Neural crest cell (in vitro differentiated cells): ENCODE results near the gene NAALADL1. TPM values are rescaled to one million over a fixed set of nuclear protein-coding genes. Genes with fewer than 3 reads are reported as not detected.

ENCODE experiments used
- DNase-seq: peaks from one replicate; pipeline ENCODE4 v3.0.0; 2021; ENCODE audit warnings: low read depth, mixed read lengths, low spot score
- H3K27ac Mint-ChIP-seq: one replicate; pipeline ENCODE4 v1.8.0; 2021; ENCODE audit warnings: mild to moderate bottlenecking, mixed read lengths; ENCODE audit not compliant: unreplicated experiment
- H3K27me3 Mint-ChIP-seq: 2 replicates; pipeline ENCODE4 v1.8.0; 2021; ENCODE audit warnings: low read depth, mild to moderate bottlenecking, mixed read lengths
- H3K36me3 Mint-ChIP-seq: 2 replicates; pipeline ENCODE4 v1.8.0; 2021; ENCODE audit warnings: low read depth, mild to moderate bottlenecking, mixed read lengths
- H3K4me1 Mint-ChIP-seq: 2 replicates; pipeline ENCODE4 v1.8.0; 2021; ENCODE audit warnings: mixed read lengths
- H3K4me3 Mint-ChIP-seq: one replicate; pipeline ENCODE4 v1.8.0; 2021; ENCODE audit warnings: mild to moderate bottlenecking, mixed read lengths
- H3K9me3 Mint-ChIP-seq: 2 replicates; pipeline ENCODE4 v1.8.0; 2021; ENCODE audit warnings: mixed read lengths
- long read RNA-seq: library from polyadenylated mRNA; unstranded; transcript quantifications from one replicate; pipeline ENCODE4 v2.0.0, GENCODE V29; 2020
- total RNA-seq: library from RNA; stranded (reverse); gene quantifications from 2 replicates; pipeline ENCODE4 v1.2.1, GENCODE V29; 2021
- TF ChIP-seq, protein P1 (sequence below): fragments of 200-600 bp; sonication (generic); conservative IDR thresholded peaks from 2 replicates; pipeline ENCODE4 v1.5.0; 2021; ENCODE audit warnings: antibody characterized with exemption, mild to moderate bottlenecking

The NAALADL1 gene, protein sequence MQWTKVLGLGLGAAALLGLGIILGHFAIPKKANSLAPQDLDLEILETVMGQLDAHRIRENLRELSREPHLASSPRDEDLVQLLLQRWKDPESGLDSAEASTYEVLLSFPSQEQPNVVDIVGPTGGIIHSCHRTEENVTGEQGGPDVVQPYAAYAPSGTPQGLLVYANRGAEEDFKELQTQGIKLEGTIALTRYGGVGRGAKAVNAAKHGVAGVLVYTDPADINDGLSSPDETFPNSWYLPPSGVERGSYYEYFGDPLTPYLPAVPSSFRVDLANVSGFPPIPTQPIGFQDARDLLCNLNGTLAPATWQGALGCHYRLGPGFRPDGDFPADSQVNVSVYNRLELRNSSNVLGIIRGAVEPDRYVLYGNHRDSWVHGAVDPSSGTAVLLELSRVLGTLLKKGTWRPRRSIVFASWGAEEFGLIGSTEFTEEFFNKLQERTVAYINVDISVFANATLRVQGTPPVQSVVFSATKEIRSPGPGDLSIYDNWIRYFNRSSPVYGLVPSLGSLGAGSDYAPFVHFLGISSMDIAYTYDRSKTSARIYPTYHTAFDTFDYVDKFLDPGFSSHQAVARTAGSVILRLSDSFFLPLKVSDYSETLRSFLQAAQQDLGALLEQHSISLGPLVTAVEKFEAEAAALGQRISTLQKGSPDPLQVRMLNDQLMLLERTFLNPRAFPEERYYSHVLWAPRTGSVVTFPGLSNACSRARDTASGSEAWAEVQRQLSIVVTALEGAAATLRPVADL
- 0.30 and 0.35 TPM in 2 replicates for total RNA-seq
- long read RNA-seq = 0 reads

DNA sequence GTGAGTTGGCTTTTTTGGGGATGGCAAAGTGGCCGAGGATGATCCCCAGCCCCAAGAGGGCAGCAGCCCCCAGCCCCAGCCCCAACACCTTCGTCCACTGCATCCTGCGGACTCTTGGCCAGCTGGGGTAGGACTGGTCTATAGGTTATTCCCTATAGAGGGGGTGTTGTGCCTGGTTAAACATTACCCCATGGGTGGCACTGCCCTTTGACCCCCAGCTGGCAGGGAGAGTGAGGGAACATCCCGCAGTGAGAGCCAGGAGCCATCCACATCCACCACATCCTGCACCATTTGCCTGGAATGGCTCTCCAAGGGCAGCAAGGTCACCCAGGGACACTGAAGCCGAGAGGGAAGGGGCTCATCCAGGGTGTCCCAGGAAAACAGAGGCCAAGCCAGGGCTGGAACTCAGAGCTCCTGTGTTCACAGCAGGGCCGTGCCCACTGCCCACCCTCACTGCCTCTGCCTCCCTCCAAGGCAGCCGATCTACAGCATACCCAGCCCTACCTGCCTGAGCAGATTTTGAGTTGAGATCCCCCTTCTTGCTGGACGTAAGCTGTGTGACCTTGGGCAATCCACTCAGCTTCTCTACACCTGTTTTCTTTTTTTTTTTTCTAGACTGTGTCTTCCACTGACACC is at the start of gene NAALADL1:
Gene NAALADL1, minus strand, starts transcription at position 135 of the 636 bp plus-strand sequence. Its CDS starts 32 bp downstream, at position 103.
- Mint-ChIP-seq H3K27me3 (peaks cover 12% of the 10 kb centered on the region), H3K4me1 (no peaks in the 10 kb centered on the region), H3K27ac (no peak within 1 kb of the TSS), H3K36me3 (no peaks in the 10 kb centered on the region), H3K4me3 (no peak within 1 kb of the TSS), H3K9me3 (no peaks in the 10 kb centered on the region)
- DNase-seq = no peak
- TF ChIP-seq, protein P1, sequence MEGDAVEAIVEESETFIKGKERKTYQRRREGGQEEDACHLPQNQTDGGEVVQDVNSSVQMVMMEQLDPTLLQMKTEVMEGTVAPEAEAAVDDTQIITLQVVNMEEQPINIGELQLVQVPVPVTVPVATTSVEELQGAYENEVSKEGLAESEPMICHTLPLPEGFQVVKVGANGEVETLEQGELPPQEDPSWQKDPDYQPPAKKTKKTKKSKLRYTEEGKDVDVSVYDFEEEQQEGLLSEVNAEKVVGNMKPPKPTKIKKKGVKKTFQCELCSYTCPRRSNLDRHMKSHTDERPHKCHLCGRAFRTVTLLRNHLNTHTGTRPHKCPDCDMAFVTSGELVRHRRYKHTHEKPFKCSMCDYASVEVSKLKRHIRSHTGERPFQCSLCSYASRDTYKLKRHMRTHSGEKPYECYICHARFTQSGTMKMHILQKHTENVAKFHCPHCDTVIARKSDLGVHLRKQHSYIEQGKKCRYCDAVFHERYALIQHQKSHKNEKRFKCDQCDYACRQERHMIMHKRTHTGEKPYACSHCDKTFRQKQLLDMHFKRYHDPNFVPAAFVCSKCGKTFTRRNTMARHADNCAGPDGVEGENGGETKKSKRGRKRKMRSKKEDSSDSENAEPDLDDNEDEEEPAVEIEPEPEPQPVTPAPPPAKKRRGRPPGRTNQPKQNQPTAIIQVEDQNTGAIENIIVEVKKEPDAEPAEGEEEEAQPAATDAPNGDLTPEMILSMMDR = no peak

DNA sequence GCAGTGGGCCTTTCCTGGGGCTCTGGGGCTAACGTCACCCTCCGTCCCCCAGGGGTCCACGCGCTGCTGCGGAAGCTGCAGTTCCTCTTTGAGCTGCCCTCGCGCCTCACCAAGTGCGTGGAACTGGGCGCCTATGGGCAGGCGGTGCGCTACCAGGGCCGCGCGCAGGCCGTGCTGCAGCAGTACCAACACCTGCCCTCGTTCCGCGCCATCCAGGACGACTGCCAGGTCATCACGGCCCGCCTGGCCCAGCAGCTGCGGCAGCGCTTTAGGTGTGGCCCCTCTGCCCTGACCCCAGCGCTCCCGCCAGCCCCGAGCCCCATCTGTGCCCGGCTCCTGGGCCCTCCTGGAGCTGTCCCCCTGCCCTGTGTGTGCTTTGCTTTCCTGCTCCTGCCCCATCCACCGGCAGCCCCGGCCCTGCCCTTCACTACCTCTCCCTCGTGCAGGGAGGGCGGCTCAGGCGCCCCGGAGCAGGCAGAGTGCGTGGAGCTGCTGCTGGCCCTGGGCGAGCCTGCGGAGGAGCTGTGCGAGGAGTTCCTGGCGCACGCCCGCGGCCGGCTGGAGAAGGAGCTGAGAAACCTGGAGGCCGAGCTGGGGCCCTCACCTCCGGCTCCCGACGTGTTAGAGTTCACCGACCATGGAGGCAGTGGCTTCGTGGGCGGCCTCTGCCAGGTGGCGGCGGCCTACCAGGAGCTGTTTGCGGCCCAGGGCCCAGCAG is 49.6 kb upstream of the NAALADL1 start:
- H3K4me3 Mint-ChIP-seq = no peak overlapping the region
- H3K27ac Mint-ChIP-seq = no peak overlapping the region
- TF ChIP-seq, protein P1 = no peak
- H3K4me1 Mint-ChIP-seq = peaks cover 14% of the 10 kb centered on the region
- H3K36me3 Mint-ChIP-seq = peaks cover 3% of the 10 kb centered on the region
- H3K9me3 Mint-ChIP-seq = no peaks in the 10 kb centered on the region
- peaks cover 4% of the 10 kb centered on the region for H3K27me3 Mint-ChIP-seq
- DNase-seq = no peak

DNA sequence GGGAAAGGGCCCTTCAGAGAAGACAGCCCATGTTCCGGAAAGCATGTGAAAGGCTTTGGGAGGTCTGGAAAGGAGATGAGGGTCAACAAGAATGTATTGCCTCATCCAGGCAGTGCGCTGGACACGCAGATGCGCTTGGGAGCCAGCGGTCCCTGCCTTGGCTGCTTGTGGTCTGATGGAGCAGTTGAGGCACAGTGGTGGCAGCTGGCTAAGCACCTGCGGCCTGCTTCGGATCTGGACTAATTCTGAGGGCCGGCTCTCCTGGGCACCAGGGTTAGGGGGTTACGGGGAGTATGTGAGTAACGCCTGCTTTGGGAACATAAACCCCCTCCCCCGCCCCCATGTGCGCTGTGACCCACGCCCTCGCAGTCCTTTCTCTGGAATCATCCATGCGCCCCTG is 48.7 kb upstream of the NAALADL1 start:
- no peaks in the 10 kb centered on the region for H3K9me3 Mint-ChIP-seq
- peaks cover 14% of the 10 kb centered on the region for H3K4me1 Mint-ChIP-seq
- no peak for DNase-seq
- peaks cover 3% of the 10 kb centered on the region for H3K36me3 Mint-ChIP-seq
- H3K4me3 Mint-ChIP-seq = peak overlapping the region; percentile 45
- H3K27me3 Mint-ChIP-seq = peaks cover 4% of the 10 kb centered on the region
- TF ChIP-seq, protein P1 = no peak
- no peak overlapping the region for H3K27ac Mint-ChIP-seq

DNA sequence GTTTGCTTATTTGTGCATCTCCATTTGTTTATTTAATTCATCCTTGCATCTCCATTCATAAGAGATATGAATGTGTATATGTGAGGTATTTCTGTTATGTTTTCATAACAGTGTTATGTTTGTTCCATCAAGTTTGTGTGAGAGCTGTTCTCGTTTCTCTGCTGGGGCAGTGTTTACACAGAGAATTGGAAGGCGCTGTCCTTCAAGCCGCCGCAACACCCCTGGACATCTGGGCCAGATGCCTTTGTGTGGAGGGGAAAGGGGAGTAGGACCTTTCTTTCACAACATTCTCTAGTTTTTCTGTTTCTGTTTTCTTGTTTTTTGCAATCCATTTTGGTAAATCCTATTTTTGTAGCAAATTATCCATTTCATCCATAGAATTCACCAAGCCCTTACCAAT is 46.3 kb upstream of the NAALADL1 start:
- peaks cover 3% of the 10 kb centered on the region for H3K36me3 Mint-ChIP-seq
- TF ChIP-seq, protein P1 = no peak
- no peaks in the 10 kb centered on the region for H3K4me1 Mint-ChIP-seq
- no peaks in the 10 kb centered on the region for H3K27me3 Mint-ChIP-seq
- H3K9me3 Mint-ChIP-seq = no peaks in the 10 kb centered on the region
- no peak overlapping the region for H3K4me3 Mint-ChIP-seq
- no peak for DNase-seq
- H3K27ac Mint-ChIP-seq = peak overlapping the region; percentile 82

DNA sequence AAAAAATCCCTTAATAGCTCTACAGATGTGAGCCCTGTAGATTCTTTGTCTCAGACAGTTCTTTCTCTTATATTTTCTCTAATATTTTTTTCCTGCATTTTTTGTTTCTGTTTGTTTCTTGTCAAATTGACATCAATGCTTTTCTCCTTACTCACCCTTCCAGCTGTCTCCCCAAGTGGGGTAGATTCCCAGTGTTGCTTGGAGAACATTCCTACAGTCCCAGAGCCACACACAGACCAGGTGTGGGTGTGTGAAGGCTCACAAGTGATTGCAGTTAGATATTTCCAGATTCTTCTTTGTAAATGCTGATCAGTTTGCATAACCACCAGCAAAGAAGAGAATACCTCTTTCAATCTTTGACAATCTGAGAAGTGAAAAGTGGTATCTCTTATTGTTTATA is 45.1 kb upstream of the NAALADL1 start:
- H3K27ac Mint-ChIP-seq = no peak overlapping the region
- H3K4me3 Mint-ChIP-seq = no peak overlapping the region
- no peak for DNase-seq
- TF ChIP-seq, protein P1 = no peak
- H3K36me3 Mint-ChIP-seq = peaks cover 3% of the 10 kb centered on the region
- H3K9me3 Mint-ChIP-seq = no peaks in the 10 kb centered on the region
- no peaks in the 10 kb centered on the region for H3K27me3 Mint-ChIP-seq
- H3K4me1 Mint-ChIP-seq = no peaks in the 10 kb centered on the region
